T-helper 2 cell (primary cell): ENCODE results near the gene NR1I2.

Experiments
- DNase-seq, 5 experiments: peaks; one replicate each; pipeline versions ENCODE4 v3.0.0 to v3.0.0-alpha.2; 2012 to 2022
- total RNA-seq, 2 donors: gene quantifications; one replicate each; lab custom pipeline; 2026; lab: John Stamatoyannopoulos, UW

Gene NR1I2
- 0 to 0.34 reads per million in 2 donors for total RNA-seq

DNA sequence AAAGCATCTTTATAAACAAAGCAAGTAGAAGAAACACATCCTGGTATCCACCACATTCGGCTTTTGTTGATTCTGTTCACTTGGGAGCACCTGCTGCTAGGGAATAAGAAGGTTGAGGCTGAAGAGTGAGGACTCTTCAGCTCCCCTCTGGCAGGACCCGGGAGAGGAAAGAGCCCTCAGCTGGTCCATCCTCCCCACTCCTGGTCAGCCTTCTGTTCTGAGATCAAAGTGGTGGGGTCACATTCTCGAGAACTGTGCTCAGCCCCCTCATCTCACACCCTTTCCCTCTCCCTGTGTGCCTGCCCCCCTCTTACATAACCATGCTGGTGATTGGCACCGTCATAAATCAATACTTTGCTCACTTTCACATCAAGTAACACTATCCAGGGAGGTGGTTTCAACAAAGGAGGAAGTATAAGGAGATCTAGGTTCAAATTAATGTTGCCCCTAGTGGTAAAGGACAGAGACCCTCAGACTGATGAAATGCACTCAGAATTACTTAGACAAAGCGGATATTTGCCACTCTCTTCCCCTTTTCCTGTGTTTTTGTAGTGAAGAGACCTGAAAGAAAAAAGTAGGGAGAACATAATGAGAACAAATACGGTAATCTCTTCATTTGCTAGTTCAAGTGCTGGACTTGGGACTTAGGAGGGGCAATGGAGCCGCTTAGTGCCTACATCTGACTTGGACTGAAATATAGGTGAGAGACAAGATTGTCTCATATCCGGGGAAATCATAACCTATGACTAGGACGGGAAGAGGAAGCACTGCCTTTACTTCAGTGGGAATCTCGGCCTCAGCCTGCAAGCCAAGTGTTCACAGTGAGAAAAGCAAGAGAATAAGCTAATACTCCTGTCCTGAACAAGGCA is at the start of gene NR1I2:
Gene NR1I2, plus strand, starts transcription at position 772 of the 869 bp plus-strand sequence.
- no peak for DNase-seq

DNA sequence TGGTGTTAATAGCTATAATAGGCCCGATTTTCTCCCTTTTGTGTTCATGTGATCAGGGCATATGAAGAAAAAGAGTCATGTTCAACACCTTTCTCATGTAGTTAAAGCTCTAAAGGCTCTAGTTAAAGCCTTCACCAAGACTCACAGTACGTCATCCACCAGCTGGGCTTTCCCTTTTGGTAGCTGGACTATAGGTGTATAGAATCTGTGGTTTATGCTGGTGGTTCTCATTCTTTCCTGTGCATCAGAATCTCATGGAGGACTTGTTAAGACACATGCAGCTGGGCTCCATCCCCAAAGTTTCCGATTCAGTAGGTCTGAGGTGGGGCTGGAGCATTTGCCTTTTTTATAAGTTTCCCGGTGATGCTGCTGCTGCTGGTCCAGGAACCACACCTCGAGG is 48.1 kb upstream of the NR1I2 start:
- no peak for DNase-seq

DNA sequence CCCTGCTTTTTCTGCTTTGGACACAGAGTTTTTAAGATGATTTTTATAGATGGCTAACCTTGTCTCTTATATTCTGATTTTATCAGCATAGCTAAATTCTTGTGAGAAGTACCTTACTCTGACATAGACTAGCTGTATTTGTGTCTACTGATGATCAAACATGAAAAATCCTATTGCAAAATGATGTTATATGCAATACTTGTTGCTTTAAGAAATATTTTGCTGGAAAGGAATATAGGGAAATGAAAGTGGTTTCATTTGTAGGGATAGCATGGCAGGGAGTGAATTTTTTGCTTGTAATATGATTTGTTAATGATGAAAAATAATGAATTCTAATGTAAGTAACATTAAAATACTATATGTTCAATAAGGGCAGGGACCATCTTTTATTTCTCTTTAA is 43.2 kb upstream of the NR1I2 start:
- DNase-seq, result no peak

DNA sequence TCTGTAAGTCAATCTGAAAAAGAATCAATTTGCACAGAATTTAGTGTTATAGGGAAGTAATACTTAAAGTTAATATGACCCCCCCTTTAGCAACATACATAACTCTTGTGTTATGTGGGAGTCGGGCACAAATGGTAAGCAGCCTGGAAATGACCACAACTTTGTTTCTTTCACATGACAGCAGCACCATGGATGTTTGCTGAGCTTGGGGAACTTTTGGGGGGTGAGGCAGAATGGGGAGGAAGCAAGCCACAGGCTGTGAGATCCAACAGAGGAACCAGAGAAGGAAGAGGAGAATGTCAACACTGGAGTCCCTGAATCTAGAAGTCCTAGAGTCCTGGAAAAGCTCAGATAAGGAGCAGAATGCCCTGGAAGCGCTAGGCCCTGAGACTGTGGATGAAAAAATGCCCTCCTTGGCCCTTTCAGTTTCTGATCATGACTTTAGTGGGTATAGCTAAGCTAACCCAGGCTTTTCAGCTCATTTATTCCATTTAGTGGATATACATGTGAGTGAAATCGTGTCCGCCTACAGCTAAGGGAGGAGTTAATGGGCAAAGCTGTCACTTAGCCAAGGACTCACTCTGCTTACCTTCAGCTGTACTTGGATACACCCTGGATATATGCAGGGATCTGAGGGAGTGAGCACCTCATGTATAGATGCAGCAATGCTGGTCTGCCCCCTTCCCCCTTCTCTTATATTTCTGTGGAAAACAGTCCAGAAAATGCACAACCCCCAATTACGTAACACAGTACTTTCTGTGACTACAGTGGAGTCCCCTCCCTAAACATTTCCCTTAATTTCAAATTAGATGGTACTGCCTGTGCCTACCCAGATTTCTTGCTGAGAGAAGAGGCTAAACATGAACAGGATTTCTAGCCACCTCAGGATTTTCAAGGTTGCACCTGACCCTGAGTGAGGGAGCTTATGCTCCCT is 40.0 kb upstream of the NR1I2 start:
- DNase-seq, result no peak

DNA sequence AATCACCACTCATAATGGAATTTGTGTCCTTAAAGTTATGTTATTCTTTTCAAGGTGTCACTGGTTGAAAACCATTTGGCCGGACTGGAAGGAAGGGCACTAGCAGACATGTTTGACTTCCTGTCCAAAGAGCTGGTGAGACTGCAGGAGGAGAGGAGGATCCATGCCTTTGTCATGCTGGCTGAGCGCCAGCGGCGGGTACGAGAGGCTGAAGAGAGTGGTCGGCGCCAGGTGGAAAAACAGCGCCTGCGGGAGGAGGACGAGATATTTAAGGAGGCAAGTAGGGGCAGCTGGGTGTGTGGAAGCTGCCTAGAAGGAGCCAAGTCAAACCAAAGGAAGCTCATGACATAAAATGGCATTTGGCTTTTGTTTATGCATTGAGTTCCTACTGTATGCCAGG is 38.0 kb upstream of the NR1I2 start:
- DNase-seq, result no peak

DNA sequence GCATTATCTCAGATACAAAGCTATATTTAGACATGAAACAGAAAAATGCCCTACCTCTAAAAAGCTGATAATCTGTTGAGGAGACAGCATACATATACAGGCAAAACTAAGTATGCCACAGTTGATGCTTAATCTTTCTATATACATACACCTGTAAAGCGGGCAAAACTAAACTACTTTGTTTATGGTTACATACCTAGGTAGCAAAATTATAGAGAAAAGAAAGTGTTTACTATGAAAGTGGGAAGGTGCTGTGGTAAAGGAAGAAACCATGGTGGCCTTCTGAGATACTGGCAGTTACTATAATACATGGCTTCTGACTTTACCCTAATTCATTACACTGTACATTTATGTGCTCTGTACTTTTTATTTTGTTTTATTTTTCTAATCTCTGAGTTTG is 36.0 kb upstream of the NR1I2 start:
- DNase-seq, result no peak

DNA sequence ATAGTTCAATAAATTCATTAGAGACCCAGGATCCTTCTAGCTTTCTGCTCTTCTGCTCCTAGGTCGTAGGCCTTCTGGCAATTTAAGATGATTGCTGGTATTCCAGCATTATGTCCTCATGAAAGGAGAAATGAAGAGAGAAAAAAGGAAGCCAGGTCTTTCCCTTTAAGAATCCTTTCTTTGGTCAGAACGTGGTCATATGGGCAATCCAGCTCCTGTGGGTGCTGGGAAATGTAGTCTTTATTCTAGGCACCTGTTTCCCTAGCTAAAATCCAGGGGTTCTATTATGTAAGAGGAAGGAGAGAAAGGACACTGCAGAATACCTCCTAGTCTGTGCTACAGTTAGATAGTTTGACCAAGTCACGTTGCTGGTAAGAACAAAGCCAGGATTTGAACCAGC is 35.5 kb upstream of the NR1I2 start:
- no peak for DNase-seq

DNA sequence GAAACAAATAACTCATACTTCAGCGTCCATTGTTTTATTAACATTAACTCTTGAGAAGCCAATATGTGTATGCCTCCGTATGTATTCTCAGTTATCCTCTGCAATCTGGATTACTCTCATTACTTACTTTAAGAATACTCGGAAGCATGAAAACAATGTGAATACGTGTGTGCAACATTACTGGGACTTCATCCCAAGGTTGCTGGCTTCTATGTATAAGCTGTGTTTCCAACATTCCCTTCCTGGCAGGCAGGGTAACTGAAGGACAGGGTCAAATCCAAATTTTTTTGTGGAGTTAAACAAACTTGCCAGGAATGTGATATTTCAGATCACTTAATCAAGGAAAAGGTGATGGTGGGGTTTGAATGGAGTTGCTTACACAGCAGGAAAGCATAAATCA is 34.5 kb upstream of the NR1I2 start:
- DNase-seq, result no peak

DNA sequence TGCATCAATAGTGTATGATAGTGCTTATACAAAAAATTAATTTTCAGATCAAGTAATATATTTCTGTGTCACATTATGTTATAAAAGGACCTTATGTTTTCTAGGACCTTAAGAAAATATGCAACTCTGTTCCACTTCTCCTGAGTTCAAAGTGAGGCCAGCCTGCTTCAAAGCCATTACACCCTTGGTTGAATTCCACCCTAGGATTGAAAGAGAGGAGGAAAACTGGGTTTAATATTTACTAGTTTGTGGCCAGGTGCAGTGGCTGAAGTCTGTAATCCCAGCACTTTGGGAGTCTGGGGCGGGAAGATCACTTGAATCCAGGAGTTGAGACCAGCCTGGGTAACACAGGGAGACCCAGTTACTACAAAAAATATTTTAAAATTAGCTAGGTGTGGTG is 32.9 kb upstream of the NR1I2 start:
- DNase-seq, result no peak

DNA sequence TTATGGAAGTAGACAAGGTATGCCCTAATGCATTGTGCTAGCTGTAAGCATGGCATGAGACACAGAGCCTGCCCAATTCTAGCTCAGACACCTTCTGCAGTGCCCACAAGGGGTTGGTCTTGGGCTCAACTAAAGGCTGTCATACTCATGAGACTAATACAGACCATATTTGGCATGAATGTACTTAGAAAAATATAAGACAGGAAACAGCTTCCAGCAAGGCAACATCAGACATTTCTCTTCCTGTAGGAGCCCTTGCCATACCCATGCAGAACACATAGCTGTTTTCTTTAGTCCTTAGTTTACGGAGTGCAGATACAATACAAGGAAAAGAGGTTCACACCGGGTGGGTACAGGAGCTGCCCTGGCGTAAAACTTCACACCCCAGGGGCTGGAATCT is 30.5 kb upstream of the NR1I2 start:
- no peak for DNase-seq

DNA sequence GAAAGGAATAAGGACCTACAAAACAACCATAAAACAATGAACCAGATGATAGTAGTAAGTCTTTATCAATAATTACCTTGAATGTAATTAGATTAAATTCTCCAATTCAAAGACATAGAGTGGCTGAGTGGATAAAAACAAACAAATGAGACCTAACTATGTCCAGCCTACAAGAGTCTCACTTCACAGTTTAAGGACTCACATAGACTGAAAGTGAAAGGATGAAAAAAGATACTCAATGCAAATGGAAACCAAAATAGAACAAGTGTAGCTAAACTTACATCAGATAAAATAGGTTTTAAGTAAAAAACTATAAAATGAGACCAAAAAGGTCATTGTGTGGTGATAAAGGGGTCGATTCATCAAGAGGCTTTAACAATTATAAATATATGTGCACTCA is 21.9 kb upstream of the NR1I2 start:
- DNase-seq, result no peak

DNA sequence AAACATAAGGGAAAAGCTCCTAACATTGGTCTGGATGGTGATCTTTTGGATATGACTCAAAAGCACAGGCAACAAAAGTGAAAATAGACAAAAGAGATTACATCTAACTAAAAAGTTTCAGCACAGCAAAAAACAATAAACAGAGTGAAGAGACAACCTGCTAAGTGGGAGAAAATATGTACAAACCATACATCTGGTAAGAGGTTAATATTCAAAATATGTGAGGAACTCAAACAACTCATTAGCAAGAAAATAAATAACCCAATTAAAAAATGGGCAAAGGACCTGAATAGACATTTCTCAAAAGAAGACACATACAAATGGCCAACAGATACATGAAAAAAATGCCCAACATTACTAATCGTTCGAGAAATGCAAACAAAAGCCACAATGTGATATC is 19.0 kb upstream of the NR1I2 start:
- DNase-seq, result no peak

DNA sequence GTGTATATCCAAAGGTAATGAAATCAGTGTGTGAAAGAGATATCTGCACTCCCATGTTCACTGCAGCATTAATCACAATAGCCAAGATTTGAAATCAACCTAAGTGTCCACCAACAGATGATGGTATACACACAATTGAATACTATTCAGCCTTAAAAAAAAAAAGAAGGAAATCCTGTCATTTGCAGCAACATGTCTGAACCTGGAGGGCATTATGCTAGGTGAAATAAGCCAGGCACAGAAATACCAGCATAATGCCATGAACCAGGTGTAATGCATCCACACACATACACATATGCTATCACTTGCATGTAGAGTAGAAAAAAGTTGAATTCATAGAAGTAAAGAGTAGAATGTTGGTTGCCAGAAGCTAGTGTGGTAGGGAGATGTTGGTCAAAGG is 18.4 kb upstream of the NR1I2 start:
- DNase-seq, result no peak

DNA sequence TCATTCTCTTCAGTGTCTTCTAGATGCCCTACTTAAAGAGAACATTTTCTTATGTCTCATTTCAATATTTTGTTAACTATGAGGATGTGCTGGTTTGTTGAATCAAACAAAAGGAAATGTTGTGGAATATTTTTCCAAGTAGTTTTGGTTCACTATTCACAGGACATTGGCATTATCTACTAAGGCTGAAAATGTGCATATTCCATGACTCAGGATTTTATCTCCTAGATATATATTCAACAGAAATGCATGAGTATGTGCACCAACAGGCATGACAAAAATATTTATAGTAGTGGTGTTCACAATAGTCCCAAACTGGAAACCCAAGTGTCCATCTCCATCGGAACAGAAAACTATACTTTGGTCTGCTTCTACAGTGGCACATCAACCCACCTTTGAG is 16.7 kb upstream of the NR1I2 start:
- no peak for DNase-seq

DNA sequence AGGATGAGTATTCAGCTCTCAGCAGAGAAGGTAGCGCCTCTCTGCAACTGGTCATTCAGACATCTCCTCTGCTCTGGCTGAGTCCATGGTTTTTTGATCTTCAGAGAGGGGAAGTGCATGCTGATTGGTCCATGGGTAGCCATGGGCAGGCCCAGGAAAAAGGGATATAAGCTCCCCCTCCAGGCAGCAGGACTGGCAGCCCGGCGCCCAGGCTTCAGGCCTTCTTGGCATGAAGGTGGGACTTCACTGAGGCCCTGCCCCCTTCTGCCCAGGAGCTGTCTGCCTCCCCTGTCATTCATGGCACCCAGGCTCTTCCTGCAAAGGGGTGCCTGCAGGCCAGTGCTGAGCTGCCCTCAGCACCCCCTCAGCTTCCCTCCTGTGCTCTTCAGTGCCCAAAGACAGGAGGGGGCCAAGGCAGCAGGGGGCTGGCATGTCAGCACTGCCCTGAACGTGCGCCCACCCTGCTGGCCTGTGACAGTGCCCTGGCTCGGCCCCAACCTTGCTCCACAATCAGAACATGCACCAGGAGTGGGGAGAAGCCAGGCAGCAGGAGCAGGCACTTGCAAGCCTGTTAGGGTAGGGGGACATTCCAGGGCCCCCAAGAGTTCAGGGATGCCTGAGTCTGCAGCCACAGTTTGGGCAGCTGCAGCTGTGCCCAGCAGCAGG is 13.8 kb upstream of the NR1I2 start:
- no peak for DNase-seq

DNA sequence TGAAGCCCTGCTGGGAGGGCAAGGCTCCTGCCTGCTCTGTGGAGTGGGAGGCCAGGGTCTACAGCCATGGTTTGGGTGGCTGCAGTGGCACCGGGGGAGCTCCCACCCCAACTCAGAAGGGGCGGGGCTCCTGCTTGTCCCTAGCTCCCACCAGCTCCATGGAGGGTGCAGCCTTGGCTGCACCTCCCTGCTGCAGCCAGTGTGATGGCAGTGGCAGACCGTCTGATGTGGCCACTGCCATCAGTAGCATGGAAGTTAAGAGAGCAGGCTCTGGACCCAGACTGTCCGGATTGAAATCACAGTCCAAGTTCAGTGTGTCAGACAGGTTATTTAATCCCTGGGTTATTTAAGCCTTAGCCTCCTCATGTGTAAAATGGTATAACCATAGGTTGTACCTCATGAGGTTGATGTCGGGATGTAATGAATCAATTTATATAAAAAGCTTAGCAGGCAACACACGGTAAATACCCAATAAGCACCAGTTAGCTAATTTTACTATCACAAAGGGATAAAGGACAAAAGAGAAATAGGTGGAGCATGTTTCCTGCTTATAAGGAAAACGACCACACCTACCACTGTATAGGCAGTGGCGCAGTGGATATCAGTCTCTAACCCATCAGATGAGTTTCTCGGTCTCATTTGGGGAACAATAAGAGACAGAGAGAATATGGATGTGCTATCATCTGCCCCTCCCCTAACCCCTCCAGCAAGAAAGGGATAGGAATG is 13.1 kb upstream of the NR1I2 start:
- no peak for DNase-seq

DNA sequence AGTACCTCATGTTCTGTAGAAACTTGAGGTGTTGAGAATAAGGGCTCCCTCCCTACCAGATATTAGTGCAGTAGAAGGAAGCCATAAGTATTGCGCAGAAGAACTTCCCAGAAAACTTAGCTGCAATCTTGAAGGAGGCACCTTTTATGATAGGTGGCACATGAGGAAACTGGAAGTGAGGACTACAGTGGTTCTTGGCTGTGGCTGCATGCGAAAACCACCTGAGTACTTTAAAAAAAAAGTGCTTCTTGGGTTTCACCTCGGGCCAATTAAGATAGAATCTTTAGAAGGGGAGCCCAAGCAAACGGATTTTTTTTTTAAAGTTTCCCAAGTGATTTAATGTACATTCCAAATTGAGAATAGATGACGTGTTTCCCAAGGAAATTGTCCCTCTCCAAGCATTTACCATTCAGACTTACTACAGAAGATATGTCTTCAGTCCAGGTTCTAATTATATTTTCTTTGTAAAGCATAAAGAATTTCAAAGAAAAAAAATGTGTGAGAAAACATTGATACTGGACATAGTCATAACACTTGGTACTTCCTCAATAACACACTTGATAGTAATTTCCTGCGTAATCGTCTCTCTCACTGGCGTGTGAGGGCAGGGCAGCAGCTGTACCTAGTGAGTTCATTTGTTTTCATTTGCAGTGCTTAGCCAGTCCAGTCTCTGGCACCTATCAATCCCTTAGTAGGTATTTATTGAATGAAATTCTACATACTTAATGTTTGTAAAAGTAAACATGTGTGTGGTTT is 12.3 kb upstream of the NR1I2 start:
- DNase-seq, result no peak

DNA sequence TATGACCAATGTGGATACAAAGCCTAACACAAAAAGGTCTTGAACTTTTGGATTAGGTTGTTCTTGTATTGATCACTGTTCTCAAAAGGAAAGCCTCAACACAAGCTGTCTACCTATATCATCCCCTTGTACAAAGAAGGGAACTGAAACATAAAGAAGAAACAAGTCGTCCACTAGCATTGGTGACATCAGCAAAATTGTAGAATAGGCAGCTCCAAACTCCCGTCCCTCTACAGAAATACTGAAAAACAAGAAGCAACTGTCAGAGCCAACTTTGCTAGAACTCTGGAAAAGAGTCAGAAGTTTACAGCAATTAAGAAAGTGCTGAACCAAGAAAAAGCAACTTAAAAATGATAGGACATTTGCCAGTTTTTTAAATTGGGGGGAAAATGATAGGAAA is 7.5 kb upstream of the NR1I2 start:
- no peak for DNase-seq

DNA sequence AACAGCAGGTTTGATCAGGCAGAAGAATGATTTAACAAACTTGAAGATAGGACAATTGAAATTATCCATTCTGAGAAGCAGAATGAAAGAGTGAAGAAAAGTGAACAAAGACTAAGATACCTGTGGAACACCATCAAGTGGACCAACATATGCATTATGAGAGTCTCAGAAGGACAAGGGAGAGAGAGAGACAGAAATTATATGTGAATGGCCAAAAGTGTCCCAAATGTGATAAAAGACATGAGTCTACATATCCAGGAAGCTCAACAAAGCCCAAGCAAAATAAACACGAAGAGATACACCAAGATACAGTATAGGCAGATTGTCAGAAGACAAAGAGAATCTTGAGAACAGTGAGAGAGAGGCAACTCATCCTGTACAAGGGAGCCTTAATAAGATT is 5.6 kb upstream of the NR1I2 start:
- DNase-seq, result no peak

DNA sequence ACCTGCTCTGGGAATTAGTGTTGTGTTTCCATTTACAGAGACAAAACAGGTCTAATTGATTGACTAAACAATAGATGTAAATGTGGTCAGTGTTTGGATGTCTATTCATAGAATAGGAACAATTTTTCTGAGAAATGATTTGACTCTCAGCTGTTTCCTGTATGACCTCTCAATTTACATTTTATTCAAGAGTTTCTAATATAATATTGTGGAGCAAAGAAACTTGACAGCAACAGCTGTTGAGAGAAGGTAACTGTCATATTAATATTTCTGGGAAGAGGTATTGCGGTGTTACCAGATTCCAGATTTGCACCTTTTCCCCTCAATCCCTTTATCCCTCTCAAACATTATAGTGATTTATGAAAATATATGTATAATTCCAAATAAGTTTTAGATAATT is 3.7 kb upstream of the NR1I2 start:
- DNase-seq, result no peak

DNA sequence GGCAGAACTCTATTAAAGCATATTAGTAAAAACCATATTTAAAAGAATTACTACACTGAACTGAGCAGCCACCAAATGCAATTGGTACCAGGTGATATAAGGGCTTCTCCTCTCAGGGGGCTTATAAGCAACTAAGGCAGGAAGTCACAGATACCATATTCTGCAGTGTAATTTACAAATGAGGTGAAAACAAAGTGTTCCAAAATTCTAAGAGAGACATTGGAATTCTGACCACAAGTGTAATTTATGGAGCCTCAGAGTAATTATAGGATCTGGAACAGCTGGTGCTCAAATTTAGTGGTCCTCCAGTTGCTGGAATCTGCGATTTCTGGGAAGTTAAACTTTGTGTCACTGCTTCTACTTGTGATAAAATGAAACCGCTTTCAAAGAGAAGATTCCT is 3.1 kb upstream of the NR1I2 start:
- no peak for DNase-seq
